SH-SY5Y (cell line): ENCODE results near the gene SAP25.

Source experiments
- GATA2 ChIP-seq: IDR thresholded peaks from 2 replicates; pipeline ENCODE4 v1.6.1; 2011; ENCODE audit warnings: mild to moderate bottlenecking, low read depth, low read length
- GATA3 ChIP-seq: IDR thresholded peaks from 2 replicates; pipeline ENCODE4 v1.6.1; 2011; ENCODE audit warnings: low read depth, mild to moderate bottlenecking, low read length, moderate library complexity

GRCh38 chr7:100577103-100577502, 3.4 kb upstream of the SAP25 start:
- TF ChIP-seq GATA2 = no peak
- TF ChIP-seq GATA3 = no peak
